ENCODE measurements around the gene AFG1L. TPM values are rescaled to one million over a fixed set of nuclear protein-coding genes. Genes with fewer than 3 reads are reported as not detected.
"Not testable (repeated sequence)": the region's sequence is repeated elsewhere in the genome, so short reads cannot be mapped to it uniquely, and the experiment has no call there.

AFG1L gene
- total RNA-seq, 1 donor from 2014 or later: 3.7 TPM

GRCh38 chr6:108291091-108291490, 3.8 kb upstream of the AFG1L start:
- DNase-seq: no peak

- not testable (repeated sequence) for DNase-seq
Observed at GRCh38 chr6:108292561-108292960, 2.3 kb upstream of the AFG1L start.

- no peak for DNase-seq
Observed at GRCh38 chr6:108293527-108294296, 1.1 kb upstream of the AFG1L start.

GRCh38 chr6:108294297-108294726, 542 bp upstream of the AFG1L start:
- no peak for DNase-seq

- DNase-seq: no peak
Observed at GRCh38 chr6:108295676-108296075, 822 bp downstream of the AFG1L start.

- no peak for DNase-seq
Observed at GRCh38 chr6:108302386-108302785, 7.5 kb downstream of the AFG1L start.

GRCh38 chr6:108304646-108305045, 9.8 kb downstream of the AFG1L start:
- no peak for DNase-seq

- peak; percentile 6 for DNase-seq
Observed at GRCh38 chr6:108308641-108309040, 13.8 kb downstream of the AFG1L start.

- no peak for DNase-seq
Observed at GRCh38 chr6:108309844-108310243, 15.0 kb downstream of the AFG1L start.

GRCh38 chr6:108312605-108313004, 17.8 kb downstream of the AFG1L start:
- no peak for DNase-seq

GRCh38 chr6:108321253-108321747, 26.4 kb downstream of the AFG1L start:
- DNase-seq: no peak

GRCh38 chr6:108322728-108323127, 27.9 kb downstream of the AFG1L start:
- no peak for DNase-seq

GRCh38 chr6:108323710-108324466, 29.0 kb downstream of the AFG1L start:
- no peak for DNase-seq

GRCh38 chr6:108330221-108330785, 35.4 kb downstream of the AFG1L start:
- not testable (repeated sequence) for DNase-seq

GRCh38 chr6:108330806-108331205, 36.0 kb downstream of the AFG1L start:
- no peak for DNase-seq

GRCh38 chr6:108331982-108332381, 37.1 kb downstream of the AFG1L start:
- DNase-seq: no peak

GRCh38 chr6:108336971-108337370, 42.1 kb downstream of the AFG1L start:
- DNase-seq: no peak

GRCh38 chr6:108337721-108338120, 42.9 kb downstream of the AFG1L start:
- no peak for DNase-seq

GRCh38 chr6:108341372-108341771, 46.5 kb downstream of the AFG1L start:
- DNase-seq: no peak

- DNase-seq: no peak
Observed at GRCh38 chr6:108343894-108344293, 49.0 kb downstream of the AFG1L start.

- DNase-seq: no peak
Observed at GRCh38 chr6:108348655-108349349, 53.9 kb downstream of the AFG1L start.

- DNase-seq: no peak
Observed at GRCh38 chr6:108350528-108350927, 55.7 kb downstream of the AFG1L start.

- no peak for DNase-seq
Observed at GRCh38 chr6:108353853-108354252, 59.0 kb downstream of the AFG1L start.
